Activated CD4-positive, alpha-beta T cell treated with anti-CD3 and anti-CD28 coated beads, Interleukin-2, amount 50 U/mL, for 24 hours (primary cell): Measurements from ENCODE around the gene C1orf174.

Experiments
- DNase-seq, 2 donors: peaks; one replicate each; pipeline ENCODE4 v3.0.0-alpha.2; 2020; ENCODE audit warnings: low read depth in 1 of 2, low spot score in 1 of 2

The C1orf174 gene

DNA sequence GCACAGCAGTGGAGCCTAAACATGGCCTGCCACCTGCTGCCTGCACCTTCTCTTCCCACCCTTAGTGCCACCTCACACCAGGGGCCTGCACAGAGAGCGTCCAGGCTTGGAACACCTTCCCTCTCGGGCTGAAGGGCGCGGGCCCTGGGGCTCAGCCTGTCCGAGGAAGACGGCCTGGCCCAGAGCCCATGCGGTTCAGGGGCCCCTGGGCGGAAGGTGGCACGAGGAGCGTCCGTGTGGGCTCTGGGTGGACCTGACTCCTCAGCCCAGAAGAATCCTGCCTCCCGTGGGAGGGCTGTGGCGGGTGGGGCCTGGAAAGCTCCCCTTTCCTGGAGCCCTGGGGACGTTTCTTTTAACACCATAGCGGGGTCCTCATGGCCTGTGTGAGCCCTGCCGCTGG is 23.4 kb downstream of the C1orf174 start:
- DNase-seq, result no peak

GRCh38 chr1:3874736-3875135 is 25.3 kb downstream of the C1orf174 start:
- DNase-seq, result no peak

- no peak for DNase-seq
Observed at GRCh38 chr1:3872546-3872945, 27.5 kb downstream of the C1orf174 start.

DNA sequence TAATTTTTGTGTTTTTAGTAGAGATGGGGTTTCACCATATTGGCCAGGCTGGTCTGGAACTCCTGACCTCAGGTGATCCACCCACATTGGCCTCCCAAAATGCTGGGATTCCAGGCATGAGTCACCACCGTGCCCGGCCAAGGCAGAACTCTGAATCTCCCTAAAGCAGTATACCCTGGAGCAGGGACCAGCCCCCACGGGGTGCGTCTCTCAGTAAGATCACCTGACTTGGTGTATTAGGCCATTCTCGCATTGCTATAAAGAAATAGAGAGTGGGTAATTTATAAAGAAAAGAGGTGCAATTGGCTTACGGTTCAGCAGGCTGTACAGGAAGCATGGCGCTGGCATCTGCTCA is 28.6 kb downstream of the C1orf174 start:
- no peak for DNase-seq

- no peak for DNase-seq
Observed at GRCh38 chr1:3869751-3870301, 30.2 kb downstream of the C1orf174 start.

GRCh38 chr1:3868464-3869006 is 31.5 kb downstream of the C1orf174 start:
- no peak for DNase-seq

GRCh38 chr1:3865606-3866160 is 34.4 kb downstream of the C1orf174 start:
- no peak for DNase-seq

DNA sequence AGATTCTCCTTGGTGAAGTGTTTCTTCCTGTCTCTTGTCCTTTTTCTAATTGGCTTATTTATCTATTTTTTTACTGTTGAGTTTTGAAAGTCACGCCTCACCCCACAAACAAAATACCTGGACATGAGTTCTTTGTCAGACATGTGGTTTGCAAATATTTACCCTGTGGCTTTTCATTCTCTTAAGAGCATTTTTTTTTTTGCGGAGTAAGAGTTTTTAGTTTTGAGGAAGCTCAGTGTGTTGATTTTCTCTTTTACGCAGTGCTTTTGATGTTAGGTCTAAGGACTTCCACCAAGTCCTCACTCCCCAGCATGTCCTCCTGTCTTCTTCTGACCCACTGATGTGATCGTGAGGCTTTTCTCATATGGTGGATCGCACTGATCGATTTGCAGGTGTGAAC is 35.2 kb downstream of the C1orf174 start:
- no peak for DNase-seq

DNA sequence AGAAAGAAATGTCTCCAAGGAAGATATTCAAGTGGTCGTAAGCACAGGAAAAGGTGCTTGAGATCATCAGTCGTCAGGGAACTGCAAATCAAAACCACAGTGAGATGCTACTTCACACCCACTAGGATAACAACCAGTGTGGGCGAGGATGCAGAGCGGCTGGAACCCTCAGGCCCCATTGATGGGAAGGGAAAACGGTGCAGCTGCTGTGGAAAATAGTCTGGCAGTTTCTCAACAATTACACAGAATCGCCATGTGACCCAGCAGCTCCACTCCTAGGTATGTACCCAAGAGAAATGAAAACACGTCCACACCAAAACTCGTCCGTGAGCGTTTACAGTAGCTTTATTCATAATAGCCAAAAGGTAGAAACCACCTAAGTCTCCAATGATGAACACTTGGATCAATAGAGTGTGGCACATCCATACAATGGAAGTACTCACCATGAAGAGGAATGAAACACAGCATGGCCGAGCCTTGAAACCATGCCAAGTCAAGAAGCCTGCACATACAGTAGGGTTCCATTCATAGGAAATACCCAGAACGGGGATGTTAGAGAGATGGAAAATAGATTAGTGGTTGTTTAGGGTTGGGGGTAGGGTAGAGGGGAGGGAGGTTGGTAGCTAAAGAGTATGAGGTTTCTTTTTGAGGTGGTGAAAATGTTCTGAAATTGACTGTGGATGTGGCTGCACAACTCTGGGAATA is 36.7 kb downstream of the C1orf174 start:
- DNase-seq, result no peak

- DNase-seq, result no peak
Observed at GRCh38 chr1:3858231-3858981, 41.7 kb downstream of the C1orf174 start.

- DNase-seq, result no peak
Observed at GRCh38 chr1:3857791-3858129, 42.3 kb downstream of the C1orf174 start.

DNA sequence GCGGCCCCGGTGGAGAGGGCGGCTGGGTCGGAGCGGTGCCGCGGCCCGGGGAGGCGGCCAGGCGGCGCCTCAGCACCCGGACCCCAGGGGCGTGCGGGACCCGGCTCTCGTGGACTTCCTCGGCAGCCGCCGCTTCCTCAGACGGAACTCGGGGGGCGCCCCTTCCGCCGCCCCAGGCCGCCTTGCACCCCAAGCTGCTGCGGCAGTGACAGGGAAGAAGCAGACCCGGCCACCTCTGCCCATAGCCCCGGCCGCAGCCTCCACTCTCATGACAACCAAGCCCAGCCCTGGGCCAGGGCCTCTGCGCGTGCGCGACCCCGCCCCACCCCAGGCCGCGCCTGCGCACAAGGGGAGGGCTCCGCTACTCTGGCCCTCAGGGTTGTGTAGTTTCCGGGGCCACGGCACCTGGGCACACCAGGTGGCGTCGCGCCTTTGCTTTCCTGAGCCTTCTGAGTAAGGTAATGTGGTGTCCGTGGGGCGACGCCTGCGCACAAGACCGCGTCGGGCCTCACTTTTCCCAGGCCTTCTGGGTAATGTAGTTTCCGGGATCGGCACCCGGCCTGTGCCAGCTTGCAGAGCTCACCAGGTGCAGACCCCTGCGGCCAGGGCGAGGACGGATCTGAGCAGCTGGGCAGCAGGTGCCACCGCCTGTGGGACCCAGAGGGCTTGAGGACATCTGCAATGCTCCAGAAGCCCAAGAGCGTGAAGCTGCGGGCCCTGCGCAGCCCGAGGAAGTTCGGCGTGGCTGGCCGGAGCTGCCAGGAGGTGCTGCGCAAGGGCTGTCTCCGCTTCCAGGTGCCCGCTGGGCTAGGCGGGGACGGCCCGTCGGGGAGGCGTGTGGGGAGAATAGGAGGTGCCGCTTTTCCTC is 42.9 kb downstream of the C1orf174 start, which contains the start of the genes CEP104 and DFFB:
Gene CEP104 (minus strand): TSS at position 289 of the 868 bp plus-strand sequence. CDS start 4,804 bp downstream, outside the sequence.
Gene DFFB (plus strand): TSS at position 554 of the 868 bp plus-strand sequence. CDS start 128 bp downstream, at position 682.
- peak; percentile 93 for DNase-seq

DNA sequence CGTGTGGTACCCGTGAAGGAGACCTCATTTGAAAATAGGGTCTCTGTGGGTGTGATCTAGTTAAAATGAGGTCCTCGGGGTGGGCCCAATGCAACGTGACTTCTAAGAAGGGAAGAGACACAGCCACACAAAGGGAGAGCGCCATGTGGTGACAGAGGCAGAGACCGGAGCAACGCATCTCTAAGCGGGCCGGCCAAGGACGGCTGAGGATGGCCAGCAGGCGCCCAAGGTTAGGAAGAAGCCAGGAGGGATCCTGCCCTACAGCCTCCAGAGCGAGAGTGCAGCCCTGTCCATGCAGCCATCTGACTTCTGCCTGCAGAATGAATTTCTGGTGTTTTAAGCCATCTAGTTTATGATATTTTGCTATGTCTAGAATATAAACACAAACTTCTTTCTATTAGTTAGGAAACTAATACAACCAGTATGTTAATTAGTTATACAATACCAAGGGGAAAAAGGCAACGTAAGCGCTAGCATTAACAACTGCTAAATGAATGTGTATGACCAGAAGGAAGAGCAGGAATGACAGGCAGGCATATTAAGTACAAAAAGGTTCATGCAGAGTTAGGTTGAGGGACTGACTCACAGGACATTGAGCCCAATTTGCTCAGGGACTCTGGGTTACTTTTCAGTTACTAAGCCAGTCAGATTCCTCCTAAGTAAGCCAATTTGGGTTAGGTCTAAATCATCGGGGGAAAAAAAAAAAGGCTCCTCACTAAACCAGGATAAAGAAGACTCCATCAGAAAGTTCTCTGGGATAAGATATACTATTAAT is 47.2 kb downstream of the C1orf174 start:
- DNase-seq, result no peak

DNA sequence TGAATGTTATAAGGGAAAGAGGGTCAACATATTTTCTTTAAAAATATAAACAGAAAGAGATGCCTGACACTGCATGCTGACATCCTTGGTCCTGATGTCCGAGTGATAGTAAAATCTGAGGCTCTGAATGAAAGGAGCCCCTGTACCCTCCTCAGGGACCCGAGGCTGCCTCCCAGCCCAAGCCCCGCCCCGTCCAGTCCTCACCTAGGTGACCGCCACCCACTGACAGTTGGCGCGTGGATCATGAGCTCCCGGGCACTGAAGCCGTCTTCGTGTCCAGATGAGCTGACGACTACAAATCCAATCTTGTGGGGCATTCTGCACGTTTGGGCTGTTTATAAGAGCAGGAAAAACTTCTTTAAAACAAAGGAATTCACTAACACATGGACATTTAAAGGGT is 48.0 kb downstream of the C1orf174 start:
- DNase-seq, result no peak

- DNase-seq, result no peak
Observed at GRCh38 chr1:3851292-3851691, 48.8 kb downstream of the C1orf174 start.

DNA sequence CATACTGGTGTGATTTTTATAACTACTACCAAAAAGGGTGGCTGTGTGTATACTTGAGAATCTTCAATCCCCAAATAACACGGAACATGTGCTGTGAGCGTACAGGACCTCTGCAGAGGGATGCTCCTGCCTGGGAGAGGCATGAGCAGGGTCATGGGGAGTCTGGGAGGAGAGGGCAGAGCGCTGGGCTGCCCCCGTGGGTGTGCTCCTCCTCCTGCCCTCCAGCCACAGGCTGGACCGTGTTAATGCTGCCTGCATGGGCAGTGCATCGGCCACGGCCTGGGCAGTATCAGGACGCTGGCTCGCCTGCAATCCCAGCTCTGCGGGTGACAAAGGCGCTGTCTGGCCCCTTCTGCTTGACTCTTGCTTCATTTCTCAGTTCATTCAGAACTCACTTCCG is 49.2 kb downstream of the C1orf174 start:
- DNase-seq, result no peak

DNA sequence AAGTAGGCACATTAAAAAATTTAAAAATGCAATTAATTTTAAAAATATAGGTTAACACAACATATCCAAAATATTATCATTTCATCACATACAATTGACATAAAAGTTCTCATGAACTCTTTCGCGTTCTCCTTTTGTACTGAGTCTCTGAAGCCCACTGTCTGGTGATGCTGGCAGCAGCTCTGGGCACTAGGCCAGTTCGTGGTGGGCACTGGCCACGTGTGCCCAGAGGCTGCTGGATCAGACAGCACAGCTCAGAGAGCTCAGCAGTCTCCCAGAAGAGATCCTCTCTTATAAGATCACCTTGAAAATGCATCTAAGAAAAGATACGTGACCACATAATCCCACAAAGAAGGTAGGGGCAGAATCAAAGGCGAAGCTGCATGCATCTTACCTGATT is 53.0 kb downstream of the C1orf174 start:
- DNase-seq, result no peak

- DNase-seq, result no peak
Observed at GRCh38 chr1:3846541-3846940, 53.5 kb downstream of the C1orf174 start.

GRCh38 chr1:3842912-3843311 is 57.2 kb downstream of the C1orf174 start:
- DNase-seq, result no peak

GRCh38 chr1:3841491-3841890 is 58.6 kb downstream of the C1orf174 start:
- DNase-seq, result no peak
